ENCODE measurements around the gene GLI2.

The GLI2 gene

DNA sequence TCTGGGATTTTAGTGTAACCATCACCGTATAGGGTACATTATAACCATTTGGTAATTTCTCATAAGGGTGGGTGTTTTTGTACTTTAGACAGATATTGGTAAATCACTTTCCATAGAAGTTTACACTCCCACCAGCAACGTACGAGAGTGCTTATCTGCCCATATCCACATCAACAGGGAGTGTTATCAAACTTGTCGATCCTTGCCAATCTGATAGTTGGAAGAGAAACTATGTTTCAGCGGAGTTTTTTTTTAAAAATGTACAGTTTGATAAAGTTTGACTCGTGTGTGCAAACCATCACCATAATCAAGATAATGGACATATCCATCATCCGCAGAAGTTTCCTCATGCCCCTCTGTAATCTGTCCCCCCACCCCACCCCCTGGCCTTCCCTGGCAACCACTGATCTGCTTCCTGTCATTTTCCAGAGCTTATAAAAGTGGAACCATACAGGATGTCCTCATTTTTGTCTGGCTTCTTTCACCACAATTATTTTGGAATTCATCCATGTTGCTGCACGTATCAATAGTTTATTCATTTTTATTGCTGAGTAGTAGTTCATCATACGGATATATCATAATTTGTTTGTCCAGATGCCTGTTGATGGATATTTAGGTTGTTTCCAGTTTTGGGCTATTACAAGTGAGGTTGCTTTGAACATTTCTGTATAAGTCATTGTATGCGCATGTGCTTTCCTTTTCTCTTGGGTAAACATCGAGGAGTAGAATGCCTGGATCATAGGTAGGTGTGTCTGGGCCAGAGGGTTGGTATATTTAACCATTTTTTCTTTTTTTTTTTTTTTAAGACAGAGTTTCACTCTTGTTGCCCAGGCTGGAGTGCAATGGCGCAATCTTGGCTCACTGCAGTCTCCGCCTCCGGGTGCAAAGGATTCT, 18.6 kb downstream of the GLI2 start:
- DNase-seq (ENCODE audit: low read depth in 2 of 3, low spot score in 1 of 3): no peak

DNA sequence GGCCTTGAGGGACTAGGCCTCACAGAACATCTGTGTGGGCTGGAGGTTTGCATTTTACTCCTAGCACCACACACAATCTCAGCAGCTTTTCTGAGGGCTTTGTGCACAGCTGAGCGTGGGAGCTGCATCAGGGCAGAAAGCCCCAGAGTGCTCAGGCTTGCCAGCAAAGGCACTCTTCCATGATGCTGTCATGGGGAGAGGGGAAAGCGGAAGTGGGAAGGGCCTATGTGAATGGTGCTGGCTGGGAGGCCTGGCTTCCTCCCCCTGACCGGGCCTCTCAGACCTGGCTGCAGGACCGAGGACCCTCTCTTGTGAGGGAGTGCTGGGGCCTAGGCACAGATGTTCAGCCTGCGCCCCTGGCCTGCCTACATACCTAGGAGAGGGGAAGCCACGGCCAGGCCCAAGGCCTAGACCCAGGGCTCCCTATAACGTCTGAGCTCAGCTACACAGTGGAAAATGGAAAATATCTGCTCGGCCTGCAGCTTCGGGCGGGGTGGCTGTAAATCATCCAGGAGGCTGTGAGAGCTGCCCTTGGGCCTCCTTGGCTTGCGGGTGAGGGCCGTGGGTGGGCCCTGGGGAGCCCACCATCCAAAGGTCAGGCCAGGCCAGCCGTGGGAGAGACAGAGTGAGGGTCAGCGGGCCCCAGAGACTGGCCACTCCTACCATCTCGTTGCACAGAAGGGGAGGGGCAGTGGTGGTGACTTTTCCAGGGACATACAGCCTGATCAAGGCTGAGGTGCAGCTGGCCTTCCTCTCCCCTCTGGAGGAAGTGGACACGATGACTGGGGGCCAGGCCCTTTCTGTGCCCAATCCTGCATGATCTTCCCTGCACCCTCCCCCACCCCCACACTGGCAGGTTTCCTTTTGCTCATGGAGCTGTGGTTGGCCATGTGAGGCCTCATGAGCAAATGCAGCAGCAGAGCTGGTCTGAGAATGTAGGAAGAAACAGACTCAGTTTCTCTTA, 22.8 kb downstream of the GLI2 start:
- no peak for DNase-seq (ENCODE audit: low read depth in 2 of 3, low spot score in 1 of 3)

DNA sequence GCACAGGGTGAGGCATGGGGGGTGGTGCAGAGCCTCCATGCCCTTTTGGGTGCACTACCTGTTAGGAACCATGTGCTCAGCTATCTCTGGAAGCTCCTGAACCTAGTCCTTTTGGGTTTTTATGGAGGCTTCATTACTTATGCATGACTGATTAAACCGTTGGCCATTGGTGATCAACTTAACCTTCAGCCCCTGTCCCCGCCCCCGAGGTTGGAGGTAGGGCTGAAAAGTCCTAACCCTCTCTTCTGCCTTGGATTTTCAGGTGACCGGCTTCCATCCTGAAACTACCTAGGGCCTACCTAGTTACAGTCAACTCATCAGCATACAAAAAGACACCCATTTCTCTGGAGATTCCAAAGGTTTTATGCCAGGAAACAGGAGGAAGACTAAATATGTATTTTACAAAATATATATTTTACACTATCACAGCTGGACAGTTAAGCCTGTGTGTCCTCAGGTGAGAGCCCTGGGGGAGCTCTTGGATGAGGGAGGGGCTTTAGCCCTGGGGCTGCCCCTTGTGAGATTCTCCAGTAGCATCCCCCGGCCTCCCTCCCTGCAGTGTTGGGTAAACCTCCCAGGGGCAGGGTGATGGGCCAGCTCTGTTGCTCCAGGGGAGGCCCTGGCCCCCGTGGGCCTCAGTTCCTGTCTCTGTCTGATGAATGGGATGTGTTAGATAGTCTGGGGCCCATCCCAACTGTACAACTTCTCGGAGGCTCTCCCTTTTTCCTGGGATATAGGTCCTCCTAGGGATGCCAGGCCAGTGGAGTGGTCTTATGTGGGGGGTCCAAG, 24.1 kb downstream of the GLI2 start:
- no peak for DNase-seq (ENCODE audit: low read depth in 2 of 3, low spot score in 1 of 3)

DNA sequence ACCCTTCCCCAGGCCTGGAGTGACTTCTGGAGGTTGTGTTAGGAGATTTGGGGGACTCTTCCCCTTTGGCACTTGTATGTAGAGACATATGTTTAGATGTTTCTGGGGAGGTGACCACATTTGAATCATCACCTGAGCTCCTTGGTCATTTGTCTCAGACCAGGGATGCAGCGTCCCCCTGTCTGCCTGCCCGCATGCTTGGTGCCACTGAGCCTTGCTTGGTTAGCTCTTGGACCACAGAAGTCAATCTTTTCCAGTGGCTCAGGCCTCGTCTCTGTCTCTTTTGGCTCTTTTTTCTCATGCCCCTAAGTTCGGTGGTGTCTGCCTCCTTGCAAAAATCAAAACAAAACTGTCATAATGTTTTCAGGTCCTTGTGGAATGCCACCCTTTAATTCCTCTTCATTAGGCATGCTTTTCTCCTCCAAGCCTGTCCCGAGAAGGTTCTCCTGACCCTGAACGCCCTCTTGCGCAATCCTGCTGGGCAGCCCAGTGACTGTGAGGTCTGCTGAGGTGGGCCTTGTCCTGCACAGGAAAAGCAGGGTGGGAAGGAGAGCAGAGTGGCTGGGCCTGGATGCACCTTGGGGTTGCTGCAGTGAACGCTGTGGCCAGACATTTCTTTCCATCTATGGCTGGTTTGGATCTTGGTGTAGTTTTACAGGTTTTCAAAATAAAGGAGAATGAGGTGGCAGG, 24.9 kb downstream of the GLI2 start:
- no peak for DNase-seq (ENCODE audit: low read depth in 2 of 3, low spot score in 1 of 3)

DNA sequence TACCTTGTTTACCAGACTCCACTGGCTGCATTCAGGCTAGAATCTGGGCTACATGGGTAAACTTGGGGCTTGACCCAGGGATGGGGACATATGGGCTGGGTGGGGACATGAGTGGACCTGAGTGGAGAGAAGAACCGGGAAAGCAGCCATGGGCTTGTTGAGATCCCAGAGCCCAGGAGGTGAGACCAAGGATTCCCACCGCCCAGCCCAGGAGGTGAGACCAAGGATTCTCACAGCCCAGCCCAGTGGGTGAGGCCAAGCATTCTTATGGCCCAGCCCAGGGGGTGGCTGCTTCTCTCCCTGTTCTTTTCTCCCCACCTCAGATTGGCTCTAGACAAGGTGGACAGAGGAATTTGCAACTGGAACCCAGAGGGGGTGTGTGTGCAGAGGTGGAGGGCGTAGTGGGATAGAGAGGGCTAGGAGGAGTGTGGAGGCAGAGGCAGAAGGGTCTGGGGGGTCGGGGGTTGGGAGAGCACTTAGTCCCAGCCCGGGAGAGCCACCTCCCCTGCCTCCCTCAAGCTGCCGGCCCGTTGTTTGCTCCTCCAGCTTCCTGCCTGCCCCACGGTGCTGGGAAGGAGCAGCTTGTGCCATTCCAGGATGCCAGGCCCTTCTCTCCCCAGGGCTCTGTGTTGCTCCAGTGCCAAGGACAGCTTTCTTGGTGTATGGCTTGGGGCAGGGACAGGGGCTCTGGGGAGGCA, 25.6 kb downstream of the GLI2 start:
- no peak for DNase-seq (ENCODE audit: low read depth in 2 of 3, low spot score in 1 of 3)

DNA sequence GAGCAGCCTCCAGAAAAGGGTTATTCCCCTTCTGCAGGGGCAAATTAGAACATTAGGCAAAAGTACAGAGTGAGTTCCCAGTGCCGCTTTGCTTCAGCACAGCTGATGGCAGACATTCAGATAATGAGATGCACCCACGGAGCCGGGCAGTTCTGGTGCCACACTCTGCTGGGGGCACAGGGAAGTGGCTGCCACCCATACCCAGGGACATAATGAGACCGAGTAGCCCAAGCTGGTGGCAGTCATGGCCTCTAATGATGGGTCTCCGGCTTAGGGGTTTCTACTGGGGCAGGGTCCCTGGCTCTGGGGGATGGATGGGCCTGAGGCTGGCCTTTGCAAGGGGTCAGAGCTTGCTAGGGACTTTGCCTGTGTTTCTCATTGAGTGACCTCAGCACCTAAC, 26.2 kb downstream of the GLI2 start:
- no peak for DNase-seq (ENCODE audit: low read depth in 2 of 3, low spot score in 1 of 3)

DNA sequence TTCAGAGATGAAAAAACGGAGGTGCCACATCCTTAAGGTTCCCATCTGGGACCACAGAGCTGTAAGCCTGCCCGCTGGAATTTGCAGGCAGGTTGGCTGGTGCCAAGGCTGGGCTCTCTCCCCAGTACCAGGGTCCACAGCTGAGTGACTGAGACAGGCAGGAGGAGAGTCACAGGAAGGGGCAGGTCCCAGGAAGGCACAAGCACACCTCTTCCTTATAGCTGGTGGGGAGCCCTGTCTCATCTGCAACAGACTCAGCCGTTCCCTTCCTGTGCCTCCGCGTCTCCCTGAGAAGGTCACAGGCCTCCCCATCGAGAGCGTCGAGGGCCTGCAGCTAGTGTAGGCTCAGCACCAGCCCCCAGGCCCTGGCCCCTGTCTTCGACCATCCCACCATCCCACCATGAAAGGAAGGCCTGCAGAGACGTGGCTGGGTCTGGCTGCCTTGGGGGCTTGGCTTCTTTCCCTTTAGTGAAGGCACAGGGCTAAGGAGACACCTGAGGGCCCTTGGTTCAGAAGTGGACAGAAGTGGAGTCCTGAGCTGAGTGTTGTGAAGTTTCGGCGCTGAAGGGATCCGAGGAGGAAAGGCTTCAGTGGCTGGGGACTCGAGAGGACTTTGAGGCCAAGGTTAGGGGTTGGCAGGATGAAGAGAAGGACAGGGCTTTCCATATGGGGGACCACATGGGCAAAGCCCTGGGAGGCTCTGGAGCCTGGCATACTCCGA, 26.8 kb downstream of the GLI2 start:
- DNase-seq (ENCODE audit: low read depth in 2 of 3, low spot score in 1 of 3): no peak

DNA sequence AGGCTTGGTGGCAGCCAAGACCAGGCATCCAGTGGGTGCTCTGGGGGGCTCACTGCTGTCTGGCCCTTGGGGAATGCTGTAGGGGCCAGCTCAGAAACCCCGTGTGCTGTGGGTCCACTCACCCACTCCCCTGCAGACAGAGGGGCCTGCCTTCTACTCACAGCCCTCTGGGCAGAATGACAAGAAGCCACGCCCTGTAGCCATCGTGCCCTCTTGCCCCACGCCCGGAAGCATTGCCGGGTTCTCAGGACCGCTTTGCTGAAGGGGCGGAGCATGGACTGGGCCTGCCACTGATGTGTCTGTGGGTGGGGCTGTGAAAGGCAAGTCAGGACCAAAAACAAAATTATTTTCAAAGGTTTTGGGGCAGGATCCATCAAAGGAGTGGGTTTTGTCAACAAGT, 27.8 kb downstream of the GLI2 start:
- DNase-seq (ENCODE audit: low read depth in 2 of 3, low spot score in 1 of 3): no peak

DNA sequence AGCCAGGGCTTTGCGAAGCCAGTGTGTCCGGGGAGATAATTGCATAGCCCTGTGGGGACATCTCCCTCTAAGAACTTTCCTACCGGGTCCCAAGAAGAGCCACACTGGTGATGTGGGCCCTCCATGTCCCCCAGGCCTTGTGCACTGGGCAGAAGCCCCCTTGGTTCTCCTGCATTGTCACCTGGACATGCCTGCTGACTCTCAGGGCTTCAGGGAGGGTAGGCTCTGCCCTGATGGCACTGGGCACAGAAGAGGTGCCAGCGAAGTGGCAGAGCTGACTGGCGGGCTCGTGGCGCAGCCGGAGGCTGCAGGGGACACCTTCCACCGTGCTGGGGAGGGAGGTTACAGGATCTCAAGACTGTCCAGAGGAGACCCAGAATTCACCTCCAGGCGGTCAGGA, 28.3 kb downstream of the GLI2 start:
- no peak for DNase-seq (ENCODE audit: low read depth in 2 of 3, low spot score in 1 of 3)

DNA sequence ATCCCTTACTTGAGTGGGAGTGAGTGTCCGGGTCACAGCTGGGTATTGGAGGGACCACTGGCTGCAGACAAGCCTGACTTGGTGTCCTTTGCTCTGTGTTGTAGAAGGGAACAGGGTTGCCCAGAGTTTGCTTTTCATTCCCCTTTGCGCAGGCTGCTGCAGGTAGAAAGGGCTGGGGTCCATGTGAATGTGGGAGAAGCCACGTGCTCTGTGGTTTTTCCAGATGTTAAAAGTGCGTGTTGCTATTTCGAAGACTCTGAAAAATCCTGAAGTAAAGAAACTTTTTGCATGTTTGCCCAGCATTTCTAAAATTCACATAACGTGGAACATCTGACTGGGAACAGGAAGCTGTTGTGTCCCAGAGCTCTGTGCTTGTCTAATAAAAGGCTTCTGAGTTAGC, 28.8 kb downstream of the GLI2 start:
- no peak for DNase-seq (ENCODE audit: low read depth in 2 of 3, low spot score in 1 of 3)

DNA sequence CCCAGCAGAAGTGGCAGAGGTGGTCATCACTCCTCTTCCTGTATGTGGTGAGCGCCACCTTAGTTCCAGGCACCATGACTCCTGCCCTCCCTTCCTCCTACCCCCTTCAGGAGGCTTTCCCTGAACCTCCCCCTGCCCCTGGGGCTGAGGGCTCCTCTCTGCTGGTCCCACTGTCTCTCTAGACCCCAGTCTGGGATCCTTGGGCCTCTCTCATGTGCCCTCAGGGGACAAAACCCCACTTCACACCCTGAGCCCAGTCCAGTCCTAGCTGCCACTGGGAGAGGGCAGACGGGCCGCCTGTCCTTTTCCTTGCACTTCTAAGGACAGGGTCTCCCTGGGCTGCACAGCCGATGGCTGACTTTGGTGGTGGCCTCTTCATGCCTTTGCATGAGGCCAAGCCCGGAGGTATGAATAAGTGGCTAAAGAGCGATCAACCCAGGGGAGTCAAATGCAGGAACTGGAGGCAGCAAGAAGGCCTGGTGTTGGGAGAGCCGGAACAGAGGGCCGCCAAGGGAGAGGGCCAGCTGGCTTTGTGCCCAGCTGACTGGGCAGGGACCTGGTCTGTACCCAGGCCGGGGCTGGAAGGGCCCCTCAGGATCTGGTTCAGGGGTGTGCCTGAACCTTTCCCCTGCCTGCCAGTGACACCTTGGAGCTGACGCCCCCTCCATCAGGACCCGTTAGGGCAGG, 29.5 kb downstream of the GLI2 start:
- no peak for DNase-seq (ENCODE audit: low read depth in 2 of 3, low spot score in 1 of 3)

DNA sequence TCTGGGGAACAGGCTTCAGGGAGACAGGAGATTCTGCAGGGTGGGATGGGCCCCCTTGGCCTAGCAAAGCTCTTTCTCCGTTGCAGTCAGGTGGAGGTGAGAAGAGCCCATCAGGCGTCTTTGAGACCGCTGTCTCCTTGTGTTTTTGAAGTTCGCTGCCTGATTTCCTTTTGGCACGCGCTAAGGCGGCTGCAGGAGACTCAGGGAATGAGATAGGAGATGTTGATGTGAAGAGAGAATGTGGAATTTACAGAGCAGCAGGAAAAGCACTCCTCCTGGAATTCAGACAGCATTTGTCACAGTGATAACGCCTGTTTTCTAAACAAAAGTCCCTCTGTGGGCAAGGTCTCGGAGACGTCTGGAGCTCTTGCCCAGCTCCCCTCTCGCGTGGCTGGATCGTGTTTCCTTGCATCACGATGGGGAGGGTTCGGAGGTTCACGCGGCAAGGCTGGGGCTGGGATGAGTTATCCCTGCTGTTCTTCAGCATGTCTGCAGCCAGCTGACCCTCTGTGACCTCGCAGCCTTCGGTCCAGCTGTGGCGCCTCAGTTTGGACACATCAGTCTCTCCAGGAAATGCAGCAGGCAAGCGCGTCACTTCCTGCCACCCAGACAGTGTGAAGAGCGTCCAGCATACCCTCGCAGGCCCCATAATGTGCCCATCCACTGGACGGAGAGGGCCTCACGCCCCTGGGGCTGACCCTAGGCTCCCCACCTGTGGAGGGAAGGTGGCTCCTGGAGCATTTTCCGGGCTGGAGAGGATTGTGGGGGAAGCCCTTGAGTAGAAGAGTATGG, 30.2 kb downstream of the GLI2 start:
- DNase-seq (ENCODE audit: low read depth in 2 of 3, low spot score in 1 of 3): no peak

DNA sequence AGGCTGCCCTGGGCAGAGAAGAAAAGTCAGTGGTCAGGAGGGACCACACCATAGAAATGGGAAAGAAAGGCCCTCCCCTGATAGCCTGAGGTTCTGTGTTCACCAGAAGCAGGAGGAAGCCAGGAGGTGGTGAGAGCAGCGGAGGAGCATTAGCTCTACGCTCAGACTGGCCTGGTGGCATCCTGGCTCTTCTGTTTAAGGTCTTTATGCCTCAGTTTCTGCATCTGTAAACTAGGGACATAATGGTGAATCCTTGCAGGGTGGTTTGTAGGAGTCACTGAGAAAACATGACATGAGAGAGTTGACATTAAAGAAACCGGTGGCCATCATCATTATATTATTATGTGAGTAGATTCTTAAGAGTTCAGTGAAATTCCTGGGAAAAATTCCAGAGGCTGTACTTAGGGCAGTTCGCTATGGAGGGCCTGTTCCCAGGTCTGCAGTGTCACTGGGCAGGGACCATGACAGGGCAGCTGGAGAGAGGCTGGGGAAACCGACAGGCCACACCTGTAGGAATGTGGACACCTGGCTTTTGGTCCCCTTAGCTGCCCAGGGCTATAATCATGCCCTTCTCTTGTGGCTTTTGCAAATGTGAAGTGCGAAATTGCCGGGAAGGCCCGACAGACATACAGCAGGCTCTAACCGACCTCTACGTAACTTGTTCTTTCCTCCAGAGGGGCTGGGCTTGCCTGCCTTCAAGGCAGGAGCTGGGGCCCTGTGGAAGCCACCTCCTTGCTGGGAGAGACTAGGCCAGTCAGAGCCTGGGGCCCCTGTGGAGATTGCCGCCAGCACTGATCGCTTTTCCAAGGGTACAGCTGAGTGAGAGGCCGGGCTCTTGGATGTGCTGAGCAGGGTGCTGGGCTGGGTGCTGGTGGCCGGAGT, 31.0 kb downstream of the GLI2 start:
- no peak for DNase-seq (ENCODE audit: low read depth in 2 of 3, low spot score in 1 of 3)

DNA sequence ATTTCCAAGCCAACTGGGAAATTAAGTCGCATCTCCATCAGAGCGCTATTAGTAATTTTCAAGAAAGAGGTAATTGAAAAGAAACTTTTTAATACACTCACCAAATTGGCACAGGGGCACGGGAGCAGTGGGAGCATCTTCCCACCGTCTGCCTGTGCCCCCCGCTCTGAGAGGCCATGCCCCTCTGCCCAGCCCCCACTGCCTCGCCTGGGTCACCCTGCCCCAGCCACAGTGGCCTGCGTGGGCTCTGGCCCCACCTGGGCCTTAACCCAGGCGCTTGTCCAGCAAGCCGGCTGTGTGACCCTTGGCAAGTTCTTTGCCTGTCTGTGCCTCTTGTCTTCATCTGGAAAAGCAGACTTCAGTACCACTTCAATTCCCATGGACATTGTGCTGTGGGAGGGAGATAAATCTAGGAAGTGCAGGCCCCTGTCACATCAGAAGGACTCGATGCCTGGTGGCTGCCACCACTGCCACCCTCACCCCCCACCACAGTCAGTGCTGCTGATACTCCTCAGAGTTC, 31.9 kb downstream of the GLI2 start:
- DNase-seq (ENCODE audit: low read depth in 2 of 3, low spot score in 1 of 3): no peak

DNA sequence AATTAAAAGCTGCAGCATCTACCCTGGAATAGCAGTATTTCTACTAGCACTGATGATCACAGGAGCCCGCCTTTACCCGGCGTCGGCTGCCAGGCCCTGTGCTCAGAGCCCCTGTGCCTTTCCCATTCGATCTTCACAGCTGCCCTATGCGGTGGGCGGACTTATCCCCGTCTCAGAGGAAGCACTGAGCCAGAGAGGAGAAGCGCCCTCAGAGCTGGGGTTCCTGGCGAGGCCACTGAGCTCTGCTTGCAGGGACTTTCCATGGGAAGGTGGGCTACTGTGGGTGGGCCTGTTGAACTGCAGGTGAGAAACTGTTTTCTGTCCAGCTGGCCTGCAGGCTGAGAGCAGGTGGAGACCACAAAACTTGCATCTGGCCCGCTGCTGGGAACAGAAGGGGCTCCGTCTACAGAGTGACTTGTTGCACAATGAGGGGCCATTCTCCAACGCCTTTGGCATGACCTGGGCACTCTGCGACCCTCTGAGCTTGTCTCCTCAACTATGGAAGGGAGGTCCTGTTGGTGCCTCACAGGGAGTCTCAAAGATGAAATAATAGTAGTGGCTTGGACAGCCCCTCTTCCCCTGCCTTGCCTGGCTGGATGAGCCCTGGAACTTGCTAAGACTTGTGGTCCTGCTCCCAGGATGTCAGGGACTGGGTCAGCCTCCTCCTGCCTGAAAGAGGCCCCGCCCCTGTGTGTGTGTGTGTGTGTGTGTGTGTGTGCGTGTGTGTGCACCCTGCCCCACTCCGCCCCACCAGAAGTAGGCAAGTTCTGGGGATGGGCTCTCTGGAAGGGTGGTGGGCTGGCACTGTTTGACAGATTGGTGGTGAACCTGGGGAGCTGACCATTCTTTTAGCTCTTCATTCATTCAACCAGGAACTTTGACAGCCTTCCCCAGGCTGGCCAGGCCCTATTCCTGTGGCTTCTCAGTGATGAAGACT, 32.7 kb downstream of the GLI2 start:
- no peak for DNase-seq (ENCODE audit: low read depth in 2 of 3, low spot score in 1 of 3)
